ENCODE measurements around the gene TMEM63A. TPM values are rescaled to one million over a fixed set of nuclear protein-coding genes. Genes with fewer than 3 reads are reported as not detected.

TMEM63A gene
- total and polyA plus RNA-seq, 7 experiments from 2014 or later, result 55.0 to 611 (median 314) TPM

DNA sequence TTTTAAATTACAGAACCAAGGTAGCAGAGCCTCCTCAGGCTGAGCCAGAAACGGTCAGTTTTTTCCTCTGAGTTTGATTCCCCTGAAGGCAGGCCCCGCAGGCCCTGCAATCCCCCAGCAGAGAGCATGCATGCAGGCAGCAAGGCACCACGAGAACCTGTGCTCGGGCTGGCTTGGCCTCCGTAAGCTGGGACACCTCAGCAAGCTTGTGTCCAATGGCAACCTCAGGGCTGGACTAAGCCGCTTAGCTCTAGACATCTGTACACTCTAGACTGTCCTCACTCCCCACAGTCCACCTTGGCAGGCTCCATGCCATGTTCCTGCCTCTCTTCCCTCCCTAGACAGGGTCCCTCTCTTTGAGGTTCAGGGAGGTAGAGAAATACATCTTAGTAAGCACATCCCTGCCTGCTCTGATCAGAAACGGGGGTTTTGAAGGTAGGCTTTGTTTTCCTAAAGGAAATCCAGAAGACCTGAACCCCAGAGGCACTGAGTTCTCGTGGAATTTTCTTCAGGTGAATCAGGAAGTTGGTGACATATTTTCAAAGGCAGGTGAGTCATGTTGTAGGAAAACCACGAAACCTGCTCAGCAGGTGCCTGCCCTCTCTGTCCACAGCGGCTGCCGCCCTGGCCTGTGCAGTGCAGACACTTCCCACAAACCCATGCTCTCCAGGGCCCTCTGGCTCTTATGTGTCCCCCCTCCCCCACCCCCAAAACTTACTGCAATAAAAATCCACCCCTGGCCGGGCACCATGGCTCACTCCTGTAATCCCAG is 7.0 kb downstream of the TMEM63A start:
- Histone ChIP-seq H3K27me3 (ENCODE audit: control insufficient read depth in 2 of 2, insufficient read depth in 2 of 2, low read length in 2 of 2) (no peaks in the 10 kb centered on the region), H3K36me3 (ENCODE audit: control insufficient read depth in 2 of 3, insufficient read depth in 3 of 3, low read length in 3 of 3) (peaks cover 41 to 82% (median 45%) of the 10 kb centered on the region in 3 experiments), H3K9me3 (ENCODE audit: control insufficient read depth in 2 of 3, low read length in 3 of 3) (no peaks in the 10 kb centered on the region), H3K4me1 (ENCODE audit: control insufficient read depth in 2 of 2, insufficient read depth in 2 of 2, low read length in 2 of 2) (peaks cover 45 to 52% of the 10 kb centered on the region in 2 donors), H3K4me3 (ENCODE audit: low read length) (no peak overlapping the region), H3K27ac (ENCODE audit: low read depth, low read length) (peak overlapping the region; percentile 50)
- Mint-ChIP-seq H3K9me3 (no peaks in the 10 kb centered on the region), H3K4me3 (peak overlapping the region in 7 of 10 donors; percentile 52 to 98 (median 72)), H3K27me3 (no peaks in the 10 kb centered on the region), H3K4me1 (peaks cover 58 to 87% (median 76%) of the 10 kb centered on the region in 7 donors), H3K36me3 (peaks cover 9 to 55% (median 33%) of the 10 kb centered on the region in 5 donors), H3K27ac (peak overlapping the region in 8 of 9 donors; percentile 61 to 96 (median 86))
- POLR2A ChIA-PET, result interaction anchor here (0.7 to 14.9 kb wide), 5 partner anchors 9 to 98 kb away, joined by 3 to 396 read pairs (median 3); partner anchors contain the start of genes LEFTY1, PYCR2 and SRP9
- CTCF ChIA-PET, result interaction anchor here (0.6 to 3.0 kb wide), 4 partner anchors 36 to 296 kb away, joined by 3 to 17 read pairs (median 4); no protein-coding TSS in a partner anchor
- ATAC-seq (no peak), DNase-seq (no peak)
- intact Hi-C loops (cut with micrococcal nuclease), result no loop called here

DNA sequence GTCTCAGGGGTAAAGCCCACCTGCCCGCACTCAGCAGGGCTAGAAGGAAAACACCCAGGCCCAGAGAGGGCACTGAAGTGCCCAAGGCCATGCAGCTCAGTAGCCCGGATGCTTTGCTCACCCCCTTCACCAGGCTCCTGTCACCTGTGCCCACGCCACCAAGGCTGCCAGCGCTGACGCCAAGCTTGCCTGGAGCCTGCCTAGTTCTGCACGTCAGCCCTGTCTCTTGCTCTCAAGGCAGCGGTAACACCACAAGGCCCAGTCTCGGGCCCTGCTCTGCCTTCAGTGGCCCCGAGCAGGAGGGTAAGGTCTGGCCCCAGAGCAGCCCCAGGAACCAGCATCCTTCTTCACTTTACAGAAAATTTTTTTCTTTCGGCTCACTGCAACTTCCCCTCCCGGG is 7.7 kb downstream of the TMEM63A start:
- H3K36me3 ChIP-seq (ENCODE audit: control insufficient read depth in 2 of 3, insufficient read depth in 3 of 3, low read length in 3 of 3), result peaks cover 41 to 89% (median 47%) of the 10 kb centered on the region in 3 experiments
- peak overlapping the region; percentile 0 for H3K27ac ChIP-seq (ENCODE audit: low read depth, low read length)
- ChIA-PET POLR2A (interaction anchor here (1.1 to 14.9 kb wide), 7 partner anchors 8 to 97 kb away, joined by 3 to 396 read pairs (median 4); partner anchors contain the start of genes LEFTY1, PYCR2 and SRP9), CTCF (interaction anchor here (1.0 kb wide), 1 partner anchor 23 kb away, joined by 3 read pairs; no protein-coding TSS in a partner anchor)
- H3K4me3 ChIP-seq (ENCODE audit: low read length), result no peak overlapping the region
- ATAC-seq, result no peak
- peak overlapping the region in 7 of 9 donors; percentile 25 to 96 (median 85) for H3K27ac Mint-ChIP-seq
- H3K4me3 Mint-ChIP-seq, result peak overlapping the region in 3 of 10 donors; percentile 55 to 98 (median 79)
- peaks cover 37 to 44% of the 10 kb centered on the region in 2 donors for H3K4me1 ChIP-seq (ENCODE audit: control insufficient read depth in 2 of 2, insufficient read depth in 2 of 2, low read length in 2 of 2)
- no peaks in the 10 kb centered on the region for H3K27me3 ChIP-seq (ENCODE audit: control insufficient read depth in 2 of 2, insufficient read depth in 2 of 2, low read length in 2 of 2)
- intact Hi-C loops (cut with micrococcal nuclease), result no loop called here
- H3K4me1 Mint-ChIP-seq, result peaks cover 51 to 80% (median 69%) of the 10 kb centered on the region in 7 donors
- H3K27me3 Mint-ChIP-seq, result no peaks in the 10 kb centered on the region
- DNase-seq, result no peak
- no peaks in the 10 kb centered on the region for H3K9me3 ChIP-seq (ENCODE audit: control insufficient read depth in 2 of 3, low read length in 3 of 3)
- no peaks in the 10 kb centered on the region for H3K9me3 Mint-ChIP-seq
- H3K36me3 Mint-ChIP-seq, result peaks cover 9 to 56% (median 34%) of the 10 kb centered on the region in 5 donors

DNA sequence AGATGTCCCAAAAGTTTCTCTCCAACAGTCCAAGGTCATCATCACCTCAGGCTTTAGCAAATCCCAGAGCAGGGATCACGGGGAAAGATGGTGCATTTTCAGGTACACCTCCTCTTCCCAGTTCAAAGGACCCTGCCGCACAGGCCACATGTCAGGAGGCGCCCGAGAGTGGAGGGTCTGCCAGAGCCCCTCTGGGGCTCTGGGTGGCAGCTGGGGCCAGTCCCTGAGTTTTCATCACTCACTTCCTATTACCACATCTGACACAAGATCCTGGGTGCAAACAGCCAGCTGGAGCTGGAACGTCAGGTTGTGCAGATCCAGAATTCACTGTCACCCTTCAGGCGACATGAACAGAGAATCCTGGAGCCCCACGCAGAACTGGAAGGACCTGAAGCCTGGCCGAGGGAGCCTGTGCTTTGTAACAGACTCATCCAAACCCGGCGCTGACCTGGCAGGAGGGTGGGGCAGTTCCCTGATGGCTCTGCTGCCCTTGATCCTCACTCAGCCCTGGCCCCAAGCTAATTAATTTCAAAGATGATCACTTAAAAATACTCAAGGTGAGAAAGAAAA is 8.8 kb downstream of the TMEM63A start:
- Histone ChIP-seq H3K27ac (ENCODE audit: low read depth, low read length) (peak overlapping the region; percentile 27), H3K9me3 (ENCODE audit: control insufficient read depth in 2 of 3, low read length in 3 of 3) (no peaks in the 10 kb centered on the region), H3K36me3 (ENCODE audit: control insufficient read depth in 2 of 3, insufficient read depth in 3 of 3, low read length in 3 of 3) (peaks cover 41 to 97% (median 47%) of the 10 kb centered on the region in 3 experiments), H3K4me3 (ENCODE audit: low read length) (no peak overlapping the region), H3K27me3 (ENCODE audit: control insufficient read depth in 2 of 2, insufficient read depth in 2 of 2, low read length in 2 of 2) (no peaks in the 10 kb centered on the region), H3K4me1 (ENCODE audit: control insufficient read depth in 2 of 2, insufficient read depth in 2 of 2, low read length in 2 of 2) (peaks cover 27 to 33% of the 10 kb centered on the region in 2 donors)
- intact Hi-C loops (cut with micrococcal nuclease), result no loop called here
- peak overlapping the region in 3 of 10 donors; percentile 7 to 47 (median 41) for H3K4me3 Mint-ChIP-seq
- H3K9me3 Mint-ChIP-seq, result no peaks in the 10 kb centered on the region
- no peaks in the 10 kb centered on the region for H3K27me3 Mint-ChIP-seq
- ChIA-PET CTCF (interaction anchor here (0.7 kb wide), 1 partner anchor 404 kb away, joined by 3 read pairs; no protein-coding TSS in a partner anchor), POLR2A (interaction anchor here (0.8 to 14.9 kb wide), 6 partner anchors 10 to 47 kb away, joined by 3 to 396 read pairs (median 4); partner anchors contain the start of gene LEFTY1)
- peaks cover 41 to 78% (median 66%) of the 10 kb centered on the region in 7 donors for H3K4me1 Mint-ChIP-seq
- peak overlapping the region in 7 of 9 donors; percentile 25 to 86 (median 69) for H3K27ac Mint-ChIP-seq
- peaks cover 9 to 57% (median 33%) of the 10 kb centered on the region in 5 donors for H3K36me3 Mint-ChIP-seq
- DNase-seq, result no peak
- ATAC-seq, result no peak

DNA sequence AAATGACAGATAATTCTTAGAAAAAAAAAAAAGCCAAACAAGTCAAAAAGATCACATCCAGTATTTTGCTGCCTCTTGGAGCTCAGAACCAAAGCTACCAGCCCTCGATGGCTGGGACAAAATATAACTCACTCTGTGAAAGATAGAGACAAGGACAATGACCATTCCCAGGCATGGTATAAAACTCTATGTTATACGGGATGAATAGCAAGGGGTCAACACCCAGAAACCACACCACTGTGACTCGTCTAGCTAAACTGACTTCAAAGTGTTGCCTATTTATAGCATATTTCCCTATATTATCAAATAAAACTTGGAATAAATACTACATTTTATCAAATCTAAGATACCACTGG is 10.1 kb downstream of the TMEM63A start:
- peaks cover 36 to 97% (median 56%) of the 10 kb centered on the region in 3 experiments for H3K36me3 ChIP-seq (ENCODE audit: control insufficient read depth in 2 of 3, insufficient read depth in 3 of 3, low read length in 3 of 3)
- no peaks in the 10 kb centered on the region for H3K9me3 Mint-ChIP-seq
- H3K27ac ChIP-seq (ENCODE audit: low read depth, low read length), result no peak overlapping the region
- no peak for ATAC-seq
- H3K4me3 ChIP-seq (ENCODE audit: low read length), result no peak overlapping the region
- peaks cover 2 to 54% (median 32%) of the 10 kb centered on the region in 5 donors for H3K36me3 Mint-ChIP-seq
- POLR2A ChIA-PET, result interaction anchor here (0.5 to 3.6 kb wide), 5 partner anchors 9 to 211 kb away, joined by 3 to 32 read pairs (median 5); partner anchors contain the start of genes SRP9 and TMEM63A
- H3K4me1 ChIP-seq (ENCODE audit: control insufficient read depth in 2 of 2, insufficient read depth in 2 of 2, low read length in 2 of 2), result peaks cover 26 to 31% of the 10 kb centered on the region in 2 donors
- CTCF ChIA-PET, result no interaction called here
- peaks cover 43 to 77% (median 66%) of the 10 kb centered on the region in 7 donors for H3K4me1 Mint-ChIP-seq
- H3K9me3 ChIP-seq (ENCODE audit: control insufficient read depth in 2 of 3, low read length in 3 of 3), result no peaks in the 10 kb centered on the region
- no peak for DNase-seq
- H3K4me3 Mint-ChIP-seq, result peak overlapping the region in 1 of 10 donors; percentile 48
- H3K27me3 ChIP-seq (ENCODE audit: control insufficient read depth in 2 of 2, insufficient read depth in 2 of 2, low read length in 2 of 2), result no peaks in the 10 kb centered on the region
- peak overlapping the region in 6 of 9 donors; percentile 17 to 72 (median 64) for H3K27ac Mint-ChIP-seq
- intact Hi-C loops (cut with micrococcal nuclease), result no loop called here
- no peaks in the 10 kb centered on the region for H3K27me3 Mint-ChIP-seq

DNA sequence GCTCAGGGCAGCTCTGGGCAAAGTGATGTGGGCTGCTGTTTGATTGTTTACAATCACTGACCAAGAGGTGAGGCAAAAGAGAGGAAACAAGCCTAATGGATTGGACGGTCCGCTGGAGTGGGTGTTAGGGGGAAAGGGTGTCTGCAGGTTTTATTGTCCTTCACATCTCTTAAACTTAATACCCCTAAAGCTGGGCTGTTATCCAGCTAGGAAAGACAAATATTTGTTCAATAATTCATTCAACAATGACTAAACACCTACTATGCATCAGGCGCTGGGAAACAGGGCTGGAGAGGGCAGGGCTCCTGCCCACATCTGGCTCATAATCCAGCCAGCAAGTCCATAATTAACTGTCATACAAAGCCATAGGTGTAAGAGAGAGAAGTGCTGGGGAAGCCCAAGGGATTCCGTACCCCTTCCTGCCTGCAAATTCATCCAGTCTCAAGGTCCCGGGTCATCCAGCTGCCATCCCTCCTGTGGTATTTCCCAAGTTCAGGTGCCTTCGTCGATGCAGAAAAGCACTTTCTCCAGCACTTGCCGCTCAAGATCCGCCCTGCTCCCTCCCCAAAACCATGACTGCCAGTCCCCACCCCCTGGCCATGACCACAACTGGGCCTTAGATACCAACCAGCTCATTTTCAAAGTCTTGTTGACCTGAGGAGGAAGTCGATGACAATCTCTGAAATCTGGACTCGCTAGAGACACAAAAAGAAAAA is 10.7 kb downstream of the TMEM63A start:
- Histone ChIP-seq H3K4me3 (ENCODE audit: low read length) (no peak overlapping the region), H3K4me1 (ENCODE audit: control insufficient read depth in 2 of 2, insufficient read depth in 2 of 2, low read length in 2 of 2) (peaks cover 26 to 31% of the 10 kb centered on the region in 2 donors), H3K27ac (ENCODE audit: low read depth, low read length) (peak overlapping the region; percentile 37), H3K36me3 (ENCODE audit: control insufficient read depth in 2 of 3, insufficient read depth in 3 of 3, low read length in 3 of 3) (peaks cover 38 to 97% (median 53%) of the 10 kb centered on the region in 3 experiments), H3K27me3 (ENCODE audit: control insufficient read depth in 2 of 2, insufficient read depth in 2 of 2, low read length in 2 of 2) (no peaks in the 10 kb centered on the region), H3K9me3 (ENCODE audit: control insufficient read depth in 2 of 3, low read length in 3 of 3) (no peaks in the 10 kb centered on the region)
- Mint-ChIP-seq H3K36me3 (peaks cover 0 to 56% (median 35%) of the 10 kb centered on the region in 5 donors), H3K27ac (peak overlapping the region in 7 of 9 donors; percentile 17 to 73 (median 61)), H3K27me3 (no peaks in the 10 kb centered on the region), H3K4me1 (peaks cover 45 to 77% (median 68%) of the 10 kb centered on the region in 7 donors), H3K9me3 (no peaks in the 10 kb centered on the region), H3K4me3 (peak overlapping the region in 1 of 10 donors; percentile 48)
- DNase-seq (no peak), ATAC-seq (peak; percentile 51)
- CTCF ChIA-PET, result no interaction called here
- POLR2A ChIA-PET, result interaction anchor here (0.5 to 3.6 kb wide), 11 partner anchors 10 to 211 kb away, joined by 3 to 32 read pairs (median 3); partner anchors contain the start of genes SRP9 and TMEM63A
- intact Hi-C loops (cut with micrococcal nuclease), result no loop called here
